Stimulated activated CD8-positive, alpha-beta memory T cell treated with anti-CD3 and anti-CD28 coated beads, Interleukin-4, amount 100 ng/mL, for 4 hours (primary cell): ENCODE measurements around the gene PAQR5.
"Not testable (repeated sequence)": the region's sequence is repeated elsewhere in the genome, so short reads cannot be mapped to it uniquely, and the experiment has no call there.

ENCODE experiments used
- DNase-seq, 2 donors: peaks; one replicate each; pipeline ENCODE4 v3.0.0-alpha.2; 2020; ENCODE audit warnings: low read depth in 2 of 2, low spot score in 1 of 2

PAQR5 gene

DNA sequence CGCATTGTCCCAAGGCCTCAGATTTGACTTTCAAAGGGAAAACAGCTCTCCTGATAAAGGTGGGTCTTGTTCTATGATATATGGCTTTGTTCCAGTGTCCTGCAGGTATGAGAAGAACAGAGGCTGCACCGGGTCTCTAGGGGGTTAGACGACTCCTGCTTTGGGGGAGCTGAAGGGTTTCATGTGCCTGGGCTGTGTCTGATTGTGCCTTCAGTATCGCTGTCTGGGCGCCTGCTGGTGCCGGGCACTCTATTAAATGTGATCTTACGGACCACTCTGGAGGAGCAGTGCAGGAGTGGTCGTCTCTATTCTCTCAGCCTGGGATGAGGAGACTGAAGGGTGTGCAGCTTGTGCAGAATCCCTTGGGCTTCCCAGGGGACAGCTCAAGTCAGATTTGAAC, 16.0 kb downstream of the PAQR5 start:
- no peak for DNase-seq

DNA sequence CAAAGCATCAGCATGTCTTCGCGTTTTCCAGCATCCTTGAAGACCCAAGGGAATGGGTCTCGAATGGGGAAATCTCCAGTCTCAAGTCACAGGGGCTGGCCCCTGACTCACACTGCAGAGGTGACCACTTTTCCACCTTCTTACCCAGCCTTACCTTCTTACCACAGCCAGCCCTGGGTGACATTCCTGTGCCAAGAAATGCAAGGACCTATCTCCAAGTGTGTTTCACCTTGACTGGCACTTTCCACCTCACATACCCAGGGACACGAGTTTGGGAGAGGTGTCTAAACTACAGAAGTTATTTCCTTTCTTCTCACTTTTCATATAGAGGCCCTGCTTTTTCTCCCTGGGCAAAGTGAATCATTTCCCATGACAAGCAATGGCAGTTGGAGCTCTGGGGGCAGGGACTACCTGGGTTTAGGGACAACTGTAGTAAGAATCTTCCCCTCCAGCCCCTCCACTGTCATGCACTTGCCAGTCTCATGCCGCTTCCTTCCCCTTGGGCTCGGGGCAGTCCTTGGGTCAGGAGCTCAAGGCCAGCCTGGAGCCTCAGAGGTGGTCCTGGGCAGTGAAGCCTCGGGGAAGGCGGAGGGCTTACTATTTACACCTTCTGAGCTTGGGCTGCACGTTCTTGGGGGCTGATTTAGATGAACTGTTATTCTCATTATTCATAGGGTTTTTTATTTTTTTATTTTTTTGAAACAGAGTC, 16.8 kb downstream of the PAQR5 start:
- DNase-seq: no peak

DNA sequence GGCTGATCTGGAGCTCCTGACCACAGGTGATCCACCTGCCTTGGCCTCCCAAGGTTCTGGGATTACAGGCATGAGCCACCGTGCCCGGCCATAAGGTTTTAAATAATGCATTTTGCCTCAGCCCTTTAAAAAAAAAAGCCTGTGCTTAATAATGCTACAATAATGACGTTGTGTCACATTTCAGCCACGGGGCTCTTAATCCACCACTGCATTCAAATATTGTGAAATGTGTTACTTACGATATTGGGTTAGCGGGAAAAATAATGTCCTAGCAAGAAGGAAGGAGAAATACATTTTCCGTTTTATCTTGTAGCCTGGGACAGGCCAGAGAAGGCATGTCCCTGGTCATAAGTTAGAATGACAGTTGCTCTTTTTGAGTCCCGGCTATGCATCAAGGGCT, 17.6 kb downstream of the PAQR5 start:
- no peak for DNase-seq

DNA sequence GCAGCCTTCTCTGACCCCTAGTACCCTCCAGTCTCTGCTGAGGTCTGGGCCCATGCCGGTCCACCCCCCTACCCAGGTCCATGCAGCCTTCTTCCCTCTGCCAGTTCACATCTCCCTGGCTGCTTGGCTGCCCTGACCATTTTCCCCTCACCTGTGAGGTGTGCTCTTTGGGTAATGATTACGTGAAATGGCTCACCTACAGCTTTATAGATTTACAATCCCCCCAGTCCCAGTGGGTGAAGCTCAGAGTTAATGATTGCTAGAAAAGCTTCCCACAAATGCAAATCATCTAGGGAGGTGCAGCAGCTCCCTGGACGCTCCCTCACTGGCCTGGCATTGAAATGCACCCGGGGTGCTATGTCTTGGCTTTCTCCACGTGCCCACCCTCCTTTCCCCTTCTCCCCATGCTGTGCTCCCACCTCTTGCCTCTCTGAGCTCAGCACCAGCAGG, 18.7 kb downstream of the PAQR5 start:
- DNase-seq: no peak

DNA sequence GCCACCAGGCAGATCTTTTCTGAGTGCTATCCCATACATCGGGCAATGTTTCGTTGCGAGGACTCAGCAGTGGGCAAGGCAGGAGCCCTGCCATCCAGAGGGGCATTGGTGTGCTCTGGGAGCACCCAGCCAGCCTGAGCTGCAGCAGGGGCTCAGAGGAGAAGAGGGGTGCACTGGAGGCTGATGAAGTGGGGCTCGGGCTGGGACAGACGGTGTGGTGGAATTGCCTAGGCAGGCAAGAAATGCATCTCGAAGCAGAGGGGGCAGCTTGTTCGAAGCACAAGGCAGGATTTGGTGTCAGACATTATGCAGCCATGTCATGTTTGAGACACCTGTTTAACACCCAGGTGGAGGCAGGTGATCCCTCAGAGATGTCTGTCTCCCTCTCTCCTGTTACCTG, 19.3 kb downstream of the PAQR5 start:
- DNase-seq: no peak

DNA sequence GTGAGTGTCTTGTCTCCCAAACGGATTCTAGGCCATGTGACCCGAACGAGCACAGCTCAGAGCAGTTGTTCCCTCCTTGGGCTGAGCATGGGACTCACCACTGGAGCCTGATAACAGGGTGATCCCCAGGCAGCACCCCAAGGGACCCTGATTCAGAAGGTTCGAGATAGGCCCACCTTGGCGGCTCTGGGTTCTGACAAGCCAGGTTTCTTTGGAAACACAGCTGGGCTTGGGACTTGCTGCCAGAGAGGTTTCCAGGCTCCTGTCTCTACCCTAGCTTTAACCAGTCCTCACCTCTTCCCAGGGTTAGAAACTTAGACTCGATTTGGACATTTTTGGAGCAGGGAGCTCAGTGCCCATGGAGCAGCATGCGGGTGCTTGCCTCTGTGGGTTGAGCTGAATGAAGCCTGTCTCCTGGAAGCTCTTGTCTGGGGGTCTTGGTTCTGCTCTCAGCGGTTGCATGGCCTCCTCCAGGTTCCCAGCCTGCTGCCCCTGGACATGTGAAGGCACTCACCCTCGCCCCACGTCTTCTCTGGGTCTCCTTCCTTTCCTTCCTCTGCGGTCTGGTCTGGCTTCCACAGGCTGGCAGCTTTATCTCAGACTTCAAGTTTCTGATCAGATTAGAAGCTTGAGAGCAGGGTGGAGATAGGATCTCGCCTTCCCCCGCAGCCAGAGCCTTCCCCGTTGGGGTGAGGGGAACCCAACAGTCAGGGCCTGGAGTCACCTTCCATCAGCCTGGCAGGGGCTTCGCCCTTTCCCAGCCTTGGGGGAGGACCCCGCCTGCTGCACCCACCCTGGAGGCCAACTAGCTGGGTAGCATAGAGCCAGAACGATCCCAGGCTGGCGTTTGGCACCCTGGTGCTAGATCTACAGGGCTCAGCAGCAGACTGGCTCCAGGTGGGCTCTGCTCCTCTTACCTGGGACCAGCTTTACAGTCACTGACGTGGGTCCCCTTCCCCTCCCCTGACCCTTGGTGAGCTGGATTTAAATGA, 21.0 kb downstream of the PAQR5 start:
- no peak for DNase-seq

DNA sequence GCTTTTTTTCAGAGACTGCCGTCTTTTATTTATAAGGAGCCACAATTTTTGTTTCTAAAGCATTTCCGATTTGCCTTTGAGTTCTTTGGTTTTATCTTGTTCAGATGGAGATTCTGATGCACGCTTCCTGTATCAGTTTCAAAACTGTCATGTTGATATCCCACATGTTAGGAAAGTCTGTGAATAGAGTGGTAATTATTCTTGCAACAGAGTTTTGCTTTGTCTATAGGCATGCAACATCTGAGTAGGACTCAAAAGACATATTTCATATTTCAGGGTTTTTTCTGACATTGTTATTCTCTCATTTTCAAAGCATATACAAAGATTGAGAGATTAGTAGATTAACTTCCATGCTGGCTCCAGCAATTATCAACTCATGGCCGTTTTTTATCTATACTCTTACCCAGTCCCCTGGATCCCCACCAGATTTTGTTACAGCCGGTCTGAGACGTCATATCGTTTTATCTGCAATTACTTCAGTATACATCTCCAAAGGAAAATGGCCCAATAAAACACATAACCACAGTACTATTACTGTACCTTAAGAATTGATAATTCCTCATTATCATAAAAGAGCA, 22.4 kb downstream of the PAQR5 start:
- DNase-seq: no peak

DNA sequence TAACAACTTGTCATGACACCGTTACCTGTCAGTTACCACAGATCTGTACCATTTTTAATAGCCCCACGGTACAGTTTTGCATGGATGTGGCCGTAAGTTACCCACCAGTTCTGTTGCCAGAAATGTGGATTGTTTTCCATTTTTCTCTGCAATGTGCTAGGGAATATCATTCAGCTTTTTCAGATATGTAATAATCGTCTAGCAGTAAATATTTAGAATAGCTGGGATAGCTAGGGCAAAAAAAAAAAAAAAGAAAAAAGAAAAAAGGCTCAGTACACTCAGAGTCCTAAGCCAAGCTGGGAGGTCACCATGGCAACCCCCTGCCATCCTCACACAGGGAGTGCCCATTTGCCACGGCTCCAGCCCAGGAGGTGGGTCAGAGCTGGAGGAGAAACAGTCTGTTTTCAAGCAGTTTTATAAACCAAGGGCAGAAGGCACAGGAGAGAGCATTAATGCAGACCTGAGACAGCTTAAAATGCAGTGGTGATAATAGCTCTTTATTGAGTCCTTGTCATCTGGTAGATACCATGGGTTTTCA, 25.2 kb downstream of the PAQR5 start:
- DNase-seq: no peak

DNA sequence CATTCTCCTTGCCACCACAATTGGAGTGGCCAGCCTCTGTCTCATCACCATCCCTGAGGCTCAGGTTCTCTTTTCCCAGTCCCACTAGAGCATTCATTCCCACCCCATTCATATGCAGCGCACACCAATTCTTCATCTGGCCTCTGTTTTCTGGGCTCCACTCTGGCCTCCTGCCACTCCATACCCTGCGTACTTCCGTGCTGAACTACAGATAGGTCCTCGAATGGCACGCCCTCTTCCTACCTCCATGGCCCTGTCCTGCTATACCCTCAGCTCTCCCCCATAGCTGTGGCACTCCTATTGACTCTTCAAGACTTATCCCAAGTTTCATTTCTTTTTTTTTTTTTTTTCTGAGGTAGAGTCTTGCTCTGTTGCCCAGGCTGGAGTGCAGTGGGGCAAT, 25.9 kb downstream of the PAQR5 start:
- DNase-seq: no peak

DNA sequence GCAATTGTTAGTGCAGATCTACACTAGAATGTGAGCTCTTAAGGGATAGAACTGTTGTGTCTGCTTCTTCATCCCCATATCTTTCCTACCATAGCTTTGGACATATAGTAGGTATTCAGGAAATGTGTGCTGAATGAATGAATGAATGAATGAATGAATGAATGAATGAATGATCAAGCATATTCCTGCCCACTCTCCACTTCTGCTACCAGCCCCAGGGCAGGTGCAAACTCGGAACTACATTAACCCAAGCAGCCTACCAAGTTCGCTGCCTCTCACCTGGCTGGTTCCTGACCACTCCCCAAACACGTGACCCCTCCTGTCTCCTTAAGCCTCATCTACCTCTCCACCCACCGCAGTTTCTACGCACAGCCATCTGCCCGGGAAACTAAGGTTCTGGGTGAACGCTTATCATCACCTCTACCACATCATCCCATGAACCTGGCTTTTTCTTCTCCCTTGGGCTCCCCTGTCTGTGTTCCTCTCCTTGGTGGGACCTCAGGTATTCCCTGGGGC, 26.8 kb downstream of the PAQR5 start:
- DNase-seq: no peak

DNA sequence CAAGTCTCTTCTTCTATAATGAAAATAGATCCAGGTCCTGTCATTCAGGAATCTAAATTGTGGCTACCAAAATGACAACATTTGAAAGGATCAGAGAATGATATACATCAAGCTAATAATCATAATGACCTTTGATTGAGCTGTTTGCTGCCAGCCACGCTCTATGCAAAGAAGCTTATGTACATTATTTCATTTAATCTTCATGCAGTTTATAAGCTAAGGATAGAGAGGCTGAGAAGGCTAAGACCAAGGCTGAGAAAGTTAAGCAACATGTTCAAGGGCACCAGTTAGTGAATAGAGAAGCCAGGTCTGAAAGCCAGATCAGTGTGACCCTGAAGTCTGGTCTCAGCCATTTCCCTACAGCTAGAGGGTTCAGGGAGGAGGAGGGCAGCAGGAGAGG, 29.4 kb downstream of the PAQR5 start:
- no peak for DNase-seq

DNA sequence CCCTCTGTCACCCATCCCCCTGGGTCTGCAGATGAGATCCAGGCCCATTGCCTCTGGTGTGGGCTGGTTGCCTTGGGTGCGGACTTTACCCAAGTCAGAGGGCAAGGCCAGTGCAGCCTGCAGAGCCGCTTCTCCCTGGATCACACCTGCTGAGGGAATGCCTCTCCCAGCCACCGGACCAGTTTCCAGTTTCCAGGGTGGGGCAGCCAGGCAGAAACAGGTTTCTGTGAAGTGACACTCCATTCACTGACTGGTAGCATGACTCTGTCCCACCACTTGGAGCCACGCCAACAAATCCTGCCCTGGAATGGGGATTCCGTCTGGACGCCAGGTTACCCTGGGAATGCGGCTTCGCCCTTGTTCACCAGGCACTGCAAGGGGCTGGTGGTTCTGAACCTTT, 30.0 kb downstream of the PAQR5 start:
- no peak for DNase-seq

DNA sequence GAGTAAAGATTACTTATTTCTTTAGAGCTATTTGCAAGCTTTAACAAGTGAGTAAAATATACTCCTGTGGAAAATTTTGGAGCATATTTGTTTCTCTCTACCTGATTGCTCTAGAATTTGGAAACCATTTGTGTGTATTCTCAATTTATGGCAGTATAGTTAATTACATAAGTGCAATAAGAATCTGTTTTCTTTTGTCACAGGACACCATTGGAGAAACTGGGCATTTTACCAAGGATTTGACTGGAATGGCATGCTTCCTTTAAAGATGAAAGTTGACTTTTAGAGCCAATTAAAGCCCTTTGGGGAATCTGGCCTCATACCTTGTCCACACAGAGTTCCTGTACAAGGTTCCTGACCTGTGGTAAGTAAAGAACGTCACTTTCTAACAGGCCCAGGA, 38.4 kb downstream of the PAQR5 start:
- no peak for DNase-seq

DNA sequence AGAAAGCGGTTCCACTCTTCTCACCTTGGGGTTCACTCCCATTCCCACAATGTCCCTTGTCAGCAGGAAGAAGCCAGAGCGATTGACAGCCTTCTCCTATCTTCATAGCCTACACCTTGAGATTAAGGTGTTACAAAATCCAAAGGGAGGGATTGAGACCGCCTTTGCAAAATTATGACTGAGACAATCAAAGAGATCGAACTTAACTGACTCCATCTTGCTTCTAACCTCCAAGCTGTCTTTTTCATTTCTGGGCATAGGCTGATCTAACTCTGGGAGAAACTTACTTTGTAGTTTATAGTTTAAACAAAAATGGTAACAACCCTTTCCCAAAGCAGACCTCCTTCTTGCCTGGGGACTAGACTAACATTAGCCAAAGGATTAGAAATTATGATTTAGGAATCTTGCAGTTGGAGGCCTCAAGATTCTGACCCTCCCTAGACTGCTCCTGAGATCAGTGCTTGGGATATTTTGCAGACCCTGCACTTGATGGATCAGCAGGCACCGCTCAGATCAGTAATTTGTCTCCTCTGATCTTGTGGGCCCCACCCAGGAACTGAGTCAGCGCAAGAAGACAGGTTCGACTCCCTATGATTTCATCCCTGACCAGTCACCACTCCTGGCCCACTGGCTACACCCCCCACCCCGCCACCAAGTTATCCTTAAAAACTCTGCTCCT, 40.0 kb downstream of the PAQR5 start:
- DNase-seq: no peak

DNA sequence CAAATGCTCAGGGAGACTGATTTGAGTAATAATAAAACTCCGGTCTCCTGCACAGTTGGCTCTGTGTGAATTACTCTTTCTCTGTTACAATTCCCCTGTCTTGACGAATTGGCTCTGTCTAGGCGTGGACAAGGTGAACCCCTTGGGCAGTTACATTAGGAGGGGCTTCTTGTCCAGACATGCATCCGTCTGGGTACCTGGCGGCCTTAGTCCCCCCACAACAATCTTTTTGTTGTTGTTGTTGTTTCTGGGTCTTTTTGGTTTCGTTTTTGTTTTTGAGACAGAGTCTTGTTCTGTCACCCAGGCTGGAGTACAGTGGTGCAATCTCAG, 40.5 kb downstream of the PAQR5 start:
- not testable (repeated sequence) for DNase-seq

DNA sequence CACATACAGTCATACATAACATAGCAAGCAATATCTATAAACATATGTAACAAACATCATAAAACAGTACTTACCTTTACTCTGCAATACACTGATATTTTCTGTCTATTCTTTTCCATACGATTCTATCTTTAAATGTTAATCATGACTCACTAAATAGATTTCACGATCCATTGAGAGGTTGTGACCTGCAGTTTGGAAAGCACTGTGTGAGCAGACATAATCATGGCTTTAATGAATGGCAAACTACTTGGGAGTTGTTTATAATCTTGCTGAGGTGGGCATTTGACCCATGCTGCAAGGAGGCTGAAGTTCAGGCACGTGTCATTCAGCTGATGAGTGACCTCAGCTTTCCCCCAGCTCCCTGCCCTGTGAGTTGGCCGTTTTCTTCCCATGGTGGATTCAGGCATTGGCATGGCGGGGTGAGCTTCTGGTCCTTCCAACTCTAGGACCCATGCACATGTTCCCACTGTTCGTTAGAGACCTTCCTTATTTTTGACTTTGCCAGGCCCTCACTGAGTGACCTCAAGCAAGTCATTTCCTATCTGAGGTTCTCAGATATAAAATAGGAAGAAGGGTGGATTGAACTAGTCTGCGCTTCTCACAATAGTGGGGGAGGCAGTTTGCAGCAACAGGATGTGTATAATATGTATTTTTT, 41.7 kb downstream of the PAQR5 start:
- no peak for DNase-seq

DNA sequence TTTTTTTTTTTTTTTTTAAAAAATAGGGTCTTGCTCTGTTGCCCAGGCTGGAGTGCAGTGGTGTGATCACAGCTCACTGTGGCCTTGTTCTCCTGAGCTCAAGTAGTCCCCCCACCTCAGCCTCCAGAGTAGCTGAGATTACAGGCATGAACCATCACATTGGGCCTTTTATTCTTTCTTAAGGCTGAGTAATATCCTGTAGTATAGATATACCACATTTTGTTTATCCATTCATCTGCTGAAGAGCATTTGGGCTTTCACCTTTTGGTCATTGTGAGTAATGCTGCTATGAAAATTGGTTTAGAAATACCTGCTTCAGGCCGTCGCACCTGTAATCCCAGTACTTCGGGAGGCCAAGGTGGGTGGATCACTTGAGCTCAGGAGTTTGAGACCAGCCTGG, 42.6 kb downstream of the PAQR5 start:
- no peak for DNase-seq

DNA sequence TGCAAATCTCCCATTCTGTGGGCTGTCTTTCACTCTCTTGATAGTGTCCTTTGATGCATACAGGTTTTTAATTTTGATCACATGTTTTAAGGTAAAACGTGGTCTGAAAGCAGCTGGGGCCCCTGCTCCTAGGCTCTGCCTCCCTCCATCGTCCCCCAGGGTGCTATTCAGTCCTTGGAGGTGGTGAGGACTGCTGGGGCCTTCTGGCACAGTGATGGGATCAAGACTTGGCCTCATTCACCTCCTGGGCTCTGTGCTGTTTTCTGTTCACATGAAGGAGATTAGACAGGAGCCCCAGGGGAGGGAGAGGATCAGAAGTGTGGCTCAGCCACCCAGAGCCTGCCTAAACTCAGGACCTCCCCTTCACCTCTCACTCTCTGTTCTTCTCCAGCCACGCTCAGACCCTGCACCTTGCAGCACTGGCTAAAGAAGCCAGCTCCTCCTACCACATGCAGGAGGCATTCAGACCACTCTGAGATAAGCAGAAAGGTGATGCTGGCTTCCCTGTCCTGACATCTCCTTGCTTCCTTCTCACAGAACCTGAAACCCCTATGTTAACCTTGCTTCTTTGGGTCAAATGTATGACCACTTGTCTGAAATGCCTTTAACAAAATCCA, 43.9 kb downstream of the PAQR5 start:
- DNase-seq: no peak

DNA sequence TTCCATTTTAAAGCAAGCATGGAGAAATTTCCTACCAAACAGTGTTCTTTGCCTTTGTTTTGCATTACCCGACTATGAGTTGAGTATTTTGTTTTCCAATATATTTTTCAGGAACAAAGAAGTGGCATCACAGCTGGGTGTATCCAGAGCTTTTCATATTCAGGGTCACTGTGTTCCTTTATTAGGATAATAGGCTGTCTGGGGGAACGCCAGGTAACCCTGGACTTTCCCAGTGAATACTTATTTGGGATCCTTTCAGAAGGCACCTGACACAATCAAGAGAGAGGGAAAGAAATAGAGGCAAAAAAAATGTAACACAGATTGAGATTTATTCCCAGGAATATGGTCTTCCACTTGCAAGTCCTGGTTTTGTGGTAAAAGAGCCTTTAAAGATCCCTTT, 44.4 kb downstream of the PAQR5 start:
- DNase-seq: no peak

DNA sequence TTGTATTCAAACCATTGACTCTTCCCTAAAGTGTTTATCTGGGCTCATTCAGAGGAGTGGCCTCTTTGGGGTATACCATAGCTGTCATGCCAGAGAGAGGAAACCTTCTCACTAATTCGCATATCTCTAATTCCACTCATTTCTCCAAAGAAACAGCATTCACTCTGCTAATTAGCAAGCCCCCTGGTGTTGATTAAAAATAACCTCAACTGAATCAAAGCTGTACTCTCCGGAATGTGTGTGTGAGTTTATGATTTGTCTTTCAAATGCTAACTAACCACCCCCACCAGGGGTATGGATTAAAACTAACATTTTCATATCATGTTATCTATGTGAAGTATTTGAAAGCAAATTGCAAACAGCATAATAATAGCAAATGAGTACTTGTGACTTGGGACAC, 45.5 kb downstream of the PAQR5 start:
- no peak for DNase-seq
